ENCODE results near the gene MTOR. TPM values are rescaled to one million over a fixed set of nuclear protein-coding genes. Genes with fewer than 3 reads are reported as not detected.
A peak's percentile ranks its signal among the peaks of the same experiment; 100 is the strongest.

MTOR gene
- total and polyA plus RNA-seq, 2 donors (not counting 3 experiments of a cell fraction or from before 2014, with no cell fraction given): 33.5 to 50.4 TPM

DNA sequence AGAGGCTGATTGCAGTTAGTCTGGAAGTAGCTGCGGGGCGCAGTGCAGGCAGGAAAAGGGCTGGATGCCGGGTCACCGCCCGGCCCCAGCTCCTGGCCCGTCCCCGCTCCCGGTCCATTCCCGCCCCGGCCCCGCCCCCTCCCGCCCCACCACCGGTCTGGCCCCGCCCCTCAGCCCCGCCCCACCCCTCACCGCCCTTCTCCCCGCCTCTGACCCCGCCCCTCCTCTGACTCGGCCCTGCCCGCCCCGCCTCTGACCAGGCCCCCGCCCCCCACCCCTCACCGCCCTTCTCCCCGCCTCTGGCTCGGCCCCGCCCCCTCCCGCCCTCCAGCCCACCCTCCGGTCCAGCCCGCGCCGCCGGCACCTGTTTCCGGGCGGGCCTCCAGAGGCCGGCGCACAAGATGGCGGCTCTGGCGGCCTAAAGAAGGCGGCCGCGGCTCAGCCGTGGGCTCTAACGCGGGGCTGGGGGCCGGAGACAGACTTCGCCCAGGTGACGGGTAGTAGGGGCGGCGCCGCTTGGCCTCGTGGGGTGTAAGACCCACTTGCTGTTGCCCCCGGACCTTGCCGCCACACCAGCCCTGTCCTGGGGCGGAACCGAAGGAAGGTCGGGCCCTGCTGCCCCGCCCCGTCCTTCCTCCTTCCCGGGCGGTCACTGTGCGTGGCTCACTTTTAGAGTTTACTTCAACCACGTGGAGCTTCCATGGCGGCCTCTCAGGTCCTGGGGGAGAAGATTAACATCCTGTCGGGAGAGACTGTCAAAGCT, 10.7 kb upstream of the MTOR start, which contains the start of gene UBIAD1:
Gene UBIAD1, plus strand, starts transcription at position 367 of the 763 bp plus-strand sequence. Its CDS starts 334 bp downstream, at position 701.
- Histone ChIP-seq H3K27me3 (ENCODE audit: control insufficient read depth in 2 of 2, insufficient read depth in 2 of 2, low read length in 2 of 2) (no peaks in the 10 kb centered on the region), H2AFZ (ENCODE audit: low read depth, low read length) (peak within 1 kb of the TSS; percentile 95), H3K9ac (replicated peaks; ENCODE audit: extremely low read depth, insufficient read depth, low read length) (peak within 1 kb of the TSS; percentile 97), H3K79me2 (ENCODE audit: control insufficient read depth, insufficient read depth, low read length) (peaks cover 17% of the 10 kb centered on the region), H3K36me3 (ENCODE audit: control insufficient read depth in 2 of 2, extremely low read depth in 1 of 2, insufficient read depth in 2 of 2, low read length in 2 of 2) (no peaks in the 10 kb centered on the region), H3K4me2 (ENCODE audit: insufficient read depth, low read length) (peak within 1 kb of the TSS; percentile 92), H3K4me1 (ENCODE audit: control insufficient read depth, extremely low read depth, insufficient read depth, low read length) (peaks cover 13% of the 10 kb centered on the region), H3K27ac (ENCODE audit: insufficient read depth, low read depth, low read length) (peak within 1 kb of the TSS; percentile 93), H3K4me3 (replicated peaks in 1 of 3; ENCODE audit: insufficient read depth in 1 of 3, low read depth in 1 of 3, low read length in 3 of 3) (peak within 1 kb of the TSS; percentile 52 to 77 (median 66)), H3K9me1 (replicated peaks; ENCODE audit: control insufficient read depth, extremely low read depth, insufficient read depth, low read length) (no peaks in the 10 kb centered on the region), H3K9me3 (replicated peaks; ENCODE audit: control insufficient read depth, insufficient read depth, low read length) (no peaks in the 10 kb centered on the region), H4K20me1 (replicated peaks; ENCODE audit: control insufficient read depth, extremely low read depth, insufficient read depth, low read length) (no peaks in the 10 kb centered on the region)
- TF ChIP-seq POLR2AphosphoS5 (IDR thresholded peaks at IDR 0.05; ENCODE audit: insufficient read depth, low read depth, low read length) (peak; percentile 76), GATA2 (IDR thresholded peaks at IDR 0.05; ENCODE audit: insufficient read depth, insufficient read length, low read depth, low read length) (no peak), JUN (IDR thresholded peaks at IDR 0.05; ENCODE audit: borderline replicate concordance, insufficient read depth, insufficient read length, low read depth) (no peak), EZH2 (IDR thresholded peaks at IDR 0.05; ENCODE audit: borderline replicate concordance, low read depth, low read length, severe bottlenecking) (no peak), POLR2A (IDR thresholded peaks at IDR 0.05; ENCODE audit: low read depth, low read length) (peak; percentile 80), FOS (IDR thresholded peaks at IDR 0.05; ENCODE audit: borderline replicate concordance, insufficient read depth, low read length) (no peak), MYC (IDR thresholded peaks at IDR 0.05; ENCODE audit: low read depth, low read length) (peak; percentile 53)
- TF ChIP-seq, protein P1, sequence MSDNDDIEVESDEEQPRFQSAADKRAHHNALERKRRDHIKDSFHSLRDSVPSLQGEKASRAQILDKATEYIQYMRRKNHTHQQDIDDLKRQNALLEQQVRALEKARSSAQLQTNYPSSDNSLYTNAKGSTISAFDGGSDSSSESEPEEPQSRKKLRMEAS (IDR thresholded peaks at IDR 0.05; ENCODE audit: insufficient read depth, insufficient read length): peak; percentile 85
- TF ChIP-seq, protein P2, sequence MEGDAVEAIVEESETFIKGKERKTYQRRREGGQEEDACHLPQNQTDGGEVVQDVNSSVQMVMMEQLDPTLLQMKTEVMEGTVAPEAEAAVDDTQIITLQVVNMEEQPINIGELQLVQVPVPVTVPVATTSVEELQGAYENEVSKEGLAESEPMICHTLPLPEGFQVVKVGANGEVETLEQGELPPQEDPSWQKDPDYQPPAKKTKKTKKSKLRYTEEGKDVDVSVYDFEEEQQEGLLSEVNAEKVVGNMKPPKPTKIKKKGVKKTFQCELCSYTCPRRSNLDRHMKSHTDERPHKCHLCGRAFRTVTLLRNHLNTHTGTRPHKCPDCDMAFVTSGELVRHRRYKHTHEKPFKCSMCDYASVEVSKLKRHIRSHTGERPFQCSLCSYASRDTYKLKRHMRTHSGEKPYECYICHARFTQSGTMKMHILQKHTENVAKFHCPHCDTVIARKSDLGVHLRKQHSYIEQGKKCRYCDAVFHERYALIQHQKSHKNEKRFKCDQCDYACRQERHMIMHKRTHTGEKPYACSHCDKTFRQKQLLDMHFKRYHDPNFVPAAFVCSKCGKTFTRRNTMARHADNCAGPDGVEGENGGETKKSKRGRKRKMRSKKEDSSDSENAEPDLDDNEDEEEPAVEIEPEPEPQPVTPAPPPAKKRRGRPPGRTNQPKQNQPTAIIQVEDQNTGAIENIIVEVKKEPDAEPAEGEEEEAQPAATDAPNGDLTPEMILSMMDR (IDR thresholded peaks at IDR 0.05; ENCODE audit: extremely low read depth in 1 of 2, insufficient read depth in 1 of 2, low read depth in 1 of 2, low read length in 2 of 2): no peak
- DNase-seq (ENCODE audit: low read depth, low spot score) (peak; percentile 87), FAIRE-seq (peak; percentile 84)
- dilution Hi-C loops (cut with MboI; ENCODE audit: extremely low pct_ligation_motif_present, low sequenced_read_pairs): no loop called here
- intact Hi-C loops (cut with micrococcal nuclease): loop anchor here (1.0 to 10.0 kb wide), 3 partner anchors 11 to 532 kb away; partner anchors contain the start of genes AGTRAP, CLCN6, MTHFR and MTOR
- CTCF ChIA-PET: interaction anchor here (0.6 to 1.8 kb wide), 8 partner anchors 9 to 373 kb away, joined by 3 to 17 read pairs (median 6); partner anchors contain the start of gene MTOR
- POLR2A ChIA-PET: interaction anchor here (0.5 to 1.4 kb wide), 7 partner anchors 9 to 653 kb away, joined by 3 to 9 read pairs (median 4); partner anchors contain the start of genes KIAA2013 and MTOR
- BruUV-seq (replicated peaks): no TSS peak

Measured in endothelial cell of umbilical vein (primary cell).